Caco-2 (cell line): ENCODE measurements around the gene CIT. TPM values are rescaled to one million over a fixed set of nuclear protein-coding genes. Genes with fewer than 3 reads are reported as not detected.
A peak's percentile ranks its signal among the peaks of the same experiment; 100 is the strongest.

Experiments used
- BruUV-seq: library from RNA; stranded (reverse); fragments of 400-500 nt; replicated peaks from 2 replicates; lab custom pipeline; 2021; lab: Mats Ljungman, UMichigan
- CTCF ChIA-PET: fragments of 300-600 bp; sonication (Branson Sonifier 250); formaldehyde crosslinking; loops from one replicate; lab custom pipeline; 2022; ENCODE audit warnings: antibody characterized with exemption; lab: Charles Lee
- POLR2A ChIA-PET: fragments of 300-600 bp; sonication (Branson Sonifier 250); formaldehyde crosslinking; loops from one replicate; lab custom pipeline; 2022; ENCODE audit warnings: antibody characterized with exemption; lab: Charles Lee
- DNase-seq, 2 experiments: peaks; one replicate each; pipeline versions ENCODE4 v3.0.0 to v3.0.0-alpha.2; 2020 to 2022
- H3K27me3 ChIP-seq: replicated peaks from 2 replicates; pipeline ENCODE4 v1.6.0; 2011; ENCODE audit warnings: low read length; ENCODE audit not compliant: control insufficient read depth, insufficient read depth
- H3K36me3 ChIP-seq: 2 replicates; pipeline ENCODE4 v1.5.1; 2011; ENCODE audit warnings: low read length; ENCODE audit not compliant: control insufficient read depth, insufficient read depth
- H3K4me1 ChIP-seq: fragments of 250-450 bp; sonication (Bioruptor Pico); 2 replicates; pipeline ENCODE4 v1.5.1; 2020; ENCODE audit warnings: mild to moderate bottlenecking
- H3K4me3 ChIP-seq: 2 replicates; pipeline ENCODE4 v1.5.1; 2011; ENCODE audit warnings: low read depth, mild to moderate bottlenecking, control low read depth, low read length
- H3K9me3 ChIP-seq: fragments of 250-450 bp; sonication (Bioruptor Pico); 2 replicates; pipeline ENCODE4 v1.5.1; 2020; ENCODE audit warnings: mild to moderate bottlenecking, moderate library complexity
- H3K27ac Mint-ChIP-seq: one replicate; pipeline ENCODE4 v1.8.0; 2022; ENCODE audit warnings: mixed read lengths; ENCODE audit not compliant: unreplicated experiment
- H3K27me3 Mint-ChIP-seq: one replicate; pipeline ENCODE4 v1.8.0; 2022; ENCODE audit warnings: mixed read lengths; ENCODE audit not compliant: insufficient read depth, unreplicated experiment
- H3K36me3 Mint-ChIP-seq: one replicate; pipeline ENCODE4 v1.8.0; 2022; ENCODE audit warnings: mild to moderate bottlenecking, mixed read lengths; ENCODE audit not compliant: insufficient read depth, unreplicated experiment
- H3K4me1 Mint-ChIP-seq: one replicate; pipeline ENCODE4 v1.8.0; 2022; ENCODE audit warnings: low read depth, mixed read lengths; ENCODE audit not compliant: unreplicated experiment
- H3K4me3 Mint-ChIP-seq: one replicate; pipeline ENCODE4 v1.8.0; 2022; ENCODE audit warnings: mild to moderate bottlenecking, moderate library complexity, mixed read lengths; ENCODE audit not compliant: unreplicated experiment
- H3K9me3 Mint-ChIP-seq: one replicate; pipeline ENCODE4 v1.8.0; 2022; ENCODE audit warnings: mixed read lengths; ENCODE audit not compliant: unreplicated experiment
- intact Hi-C: fragments of 100-400 bp; cut with micrococcal nuclease; formaldehyde crosslinking; loops from one replicate; pipeline ENCODE4 v1.10.0; 2022; ENCODE audit not compliant: unreplicated experiment
- total RNA-seq: library from RNA; stranded (reverse); gene quantifications from 2 replicates; pipeline ENCODE4 v1.2.3, GENCODE V29; 2022
- TF ChIP-seq, protein P1 (sequence below), 2 experiments: fragments of 200-600 bp in 1 of 2; IDR thresholded peaks; 1 replicate in 1 of 2; 2 replicates in 1 of 2; pipeline versions ENCODE4 v1.5.1 to v1.8.0; 2011 to 2022; ENCODE audit warnings: antibody characterized with exemption in 1 of 2, control low read depth in 1 of 2, inconsistent platforms in 1 of 2, low read depth in 1 of 2, low read length in 1 of 2, mild to moderate bottlenecking in 1 of 2, moderate library complexity in 1 of 2; ENCODE audit not compliant: insufficient read depth in 1 of 2, severe bottlenecking in 1 of 2, unreplicated experiment in 1 of 2

CIT gene
- total RNA-seq, 1 experiment from 2014 or later = 55.9 TPM

DNA sequence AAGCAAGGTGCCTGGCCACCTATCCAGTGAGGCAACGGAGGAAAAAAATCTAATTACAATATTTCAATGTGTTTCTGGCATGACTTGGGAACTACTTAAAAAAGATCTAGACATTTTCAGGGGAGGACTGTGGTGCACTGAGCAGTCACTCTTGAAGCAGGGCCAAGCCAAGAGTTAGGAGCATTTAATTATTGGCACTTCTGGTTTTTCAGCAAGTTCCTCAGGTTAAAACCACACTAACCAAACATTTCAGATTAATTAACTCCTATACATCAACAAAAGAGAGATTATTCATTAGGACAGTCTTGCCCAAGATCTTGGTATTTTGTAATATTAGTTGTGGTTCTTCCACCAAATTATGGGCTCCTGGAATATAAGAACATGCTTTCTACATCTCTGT lies 183.6 kb downstream of the CIT start:
- no peaks in the 10 kb centered on the region for H3K36me3 ChIP-seq
- ChIA-PET POLR2A (no interaction called here), CTCF (no interaction called here)
- DNase-seq = no peak
- Mint-ChIP-seq H3K4me1 (peaks cover 10% of the 10 kb centered on the region), H3K27ac (no peak overlapping the region), H3K9me3 (no peaks in the 10 kb centered on the region), H3K36me3 (peaks cover 17% of the 10 kb centered on the region), H3K27me3 (no peaks in the 10 kb centered on the region), H3K4me3 (no peak overlapping the region)
- H3K4me3 ChIP-seq = no peak overlapping the region
- TF ChIP-seq, protein P1, sequence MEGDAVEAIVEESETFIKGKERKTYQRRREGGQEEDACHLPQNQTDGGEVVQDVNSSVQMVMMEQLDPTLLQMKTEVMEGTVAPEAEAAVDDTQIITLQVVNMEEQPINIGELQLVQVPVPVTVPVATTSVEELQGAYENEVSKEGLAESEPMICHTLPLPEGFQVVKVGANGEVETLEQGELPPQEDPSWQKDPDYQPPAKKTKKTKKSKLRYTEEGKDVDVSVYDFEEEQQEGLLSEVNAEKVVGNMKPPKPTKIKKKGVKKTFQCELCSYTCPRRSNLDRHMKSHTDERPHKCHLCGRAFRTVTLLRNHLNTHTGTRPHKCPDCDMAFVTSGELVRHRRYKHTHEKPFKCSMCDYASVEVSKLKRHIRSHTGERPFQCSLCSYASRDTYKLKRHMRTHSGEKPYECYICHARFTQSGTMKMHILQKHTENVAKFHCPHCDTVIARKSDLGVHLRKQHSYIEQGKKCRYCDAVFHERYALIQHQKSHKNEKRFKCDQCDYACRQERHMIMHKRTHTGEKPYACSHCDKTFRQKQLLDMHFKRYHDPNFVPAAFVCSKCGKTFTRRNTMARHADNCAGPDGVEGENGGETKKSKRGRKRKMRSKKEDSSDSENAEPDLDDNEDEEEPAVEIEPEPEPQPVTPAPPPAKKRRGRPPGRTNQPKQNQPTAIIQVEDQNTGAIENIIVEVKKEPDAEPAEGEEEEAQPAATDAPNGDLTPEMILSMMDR (IDR thresholded peaks at IDR 0.05; ENCODE audit: insufficient read depth in 1 of 2, low read depth in 1 of 2, low read length in 1 of 2, severe bottlenecking in 1 of 2, unreplicated experiment in 1 of 2) = no peak
- H3K4me1 ChIP-seq = no peaks in the 10 kb centered on the region
- no peaks in the 10 kb centered on the region for H3K27me3 ChIP-seq
- H3K9me3 ChIP-seq = no peaks in the 10 kb centered on the region
- intact Hi-C loops = loop anchor here (10.0 kb wide), 1 partner anchor 91 kb away; no protein-coding TSS in a partner anchor
- no TSS peak for BruUV-seq

DNA sequence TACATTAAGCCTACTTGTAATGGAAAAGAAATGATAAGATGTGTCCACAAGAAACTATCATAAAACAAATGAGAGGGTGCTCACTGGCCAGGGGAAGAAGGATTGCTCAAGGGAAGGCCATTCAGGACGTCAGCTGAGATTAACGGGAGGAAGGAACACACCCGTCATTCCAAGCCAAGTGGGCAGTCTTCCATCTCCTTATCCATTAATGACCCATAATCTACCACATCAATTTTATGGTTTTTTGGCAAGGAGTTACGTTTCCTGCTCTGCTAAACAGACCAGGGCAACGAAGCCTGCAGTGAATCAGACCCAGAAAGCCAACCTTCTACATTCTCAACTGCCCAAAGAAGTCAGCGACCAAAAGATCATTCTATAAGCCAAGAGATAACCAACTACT lies 184.1 kb downstream of the CIT start:
- POLR2A ChIA-PET = no interaction called here
- Mint-ChIP-seq H3K9me3 (no peaks in the 10 kb centered on the region), H3K4me1 (peaks cover 10% of the 10 kb centered on the region), H3K4me3 (no peak overlapping the region), H3K36me3 (peaks cover 17% of the 10 kb centered on the region), H3K27me3 (no peaks in the 10 kb centered on the region), H3K27ac (peak overlapping the region; percentile 27)
- Histone ChIP-seq H3K9me3 (no peaks in the 10 kb centered on the region), H3K27me3 (no peaks in the 10 kb centered on the region), H3K4me3 (no peak overlapping the region), H3K36me3 (no peaks in the 10 kb centered on the region), H3K4me1 (no peaks in the 10 kb centered on the region)
- intact Hi-C loops = loop anchor here (10.0 kb wide), 1 partner anchor 92 kb away; no protein-coding TSS in a partner anchor
- TF ChIP-seq, protein P1 (IDR thresholded peaks at IDR 0.05; ENCODE audit: insufficient read depth in 1 of 2, low read depth in 1 of 2, low read length in 1 of 2, severe bottlenecking in 1 of 2, unreplicated experiment in 1 of 2) = no peak
- DNase-seq = no peak
- CTCF ChIA-PET = no interaction called here
- BruUV-seq = no TSS peak

DNA sequence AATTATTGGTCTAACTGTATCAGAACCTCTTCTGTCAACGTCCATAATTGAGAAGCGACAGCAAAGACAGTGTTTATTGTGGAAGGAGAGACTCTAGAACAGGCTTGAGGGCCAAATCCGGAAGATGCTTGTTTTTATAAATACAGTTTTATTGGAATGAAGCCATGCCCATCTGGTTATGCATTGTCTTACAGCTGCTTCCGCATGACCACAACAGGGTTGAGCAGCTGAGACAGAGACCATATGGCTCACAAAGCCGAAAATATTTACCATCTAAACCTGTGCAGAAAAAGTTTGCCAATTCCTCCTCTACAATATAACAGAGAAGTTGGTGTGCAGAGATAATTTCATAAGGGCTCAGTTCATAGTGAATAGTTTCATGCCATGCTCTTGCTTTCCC lies 184.7 kb downstream of the CIT start:
- BruUV-seq = no TSS peak
- DNase-seq = no peak
- Mint-ChIP-seq H3K27ac (peak overlapping the region; percentile 27), H3K4me3 (no peak overlapping the region), H3K4me1 (peaks cover 10% of the 10 kb centered on the region), H3K9me3 (no peaks in the 10 kb centered on the region), H3K27me3 (no peaks in the 10 kb centered on the region), H3K36me3 (peaks cover 20% of the 10 kb centered on the region)
- intact Hi-C loops = loop anchor here (10.0 kb wide), 1 partner anchor 92 kb away; no protein-coding TSS in a partner anchor
- Histone ChIP-seq H3K9me3 (no peaks in the 10 kb centered on the region), H3K27me3 (no peaks in the 10 kb centered on the region), H3K4me1 (no peaks in the 10 kb centered on the region), H3K36me3 (no peaks in the 10 kb centered on the region), H3K4me3 (no peak overlapping the region)
- TF ChIP-seq, protein P1 (IDR thresholded peaks at IDR 0.05; ENCODE audit: insufficient read depth in 1 of 2, low read depth in 1 of 2, low read length in 1 of 2, severe bottlenecking in 1 of 2, unreplicated experiment in 1 of 2) = no peak
- CTCF ChIA-PET = no interaction called here
- POLR2A ChIA-PET = no interaction called here
